Inferior parietal cortex (tissue), 1 donor: Measurements from ENCODE around the gene FAM107A.

Source experiments
- DNase-seq: peaks from one replicate; pipeline ENCODE4 v3.0.0-alpha.2; 2016; ENCODE audit errors: extremely low spot score

Gene FAM107A

DNA sequence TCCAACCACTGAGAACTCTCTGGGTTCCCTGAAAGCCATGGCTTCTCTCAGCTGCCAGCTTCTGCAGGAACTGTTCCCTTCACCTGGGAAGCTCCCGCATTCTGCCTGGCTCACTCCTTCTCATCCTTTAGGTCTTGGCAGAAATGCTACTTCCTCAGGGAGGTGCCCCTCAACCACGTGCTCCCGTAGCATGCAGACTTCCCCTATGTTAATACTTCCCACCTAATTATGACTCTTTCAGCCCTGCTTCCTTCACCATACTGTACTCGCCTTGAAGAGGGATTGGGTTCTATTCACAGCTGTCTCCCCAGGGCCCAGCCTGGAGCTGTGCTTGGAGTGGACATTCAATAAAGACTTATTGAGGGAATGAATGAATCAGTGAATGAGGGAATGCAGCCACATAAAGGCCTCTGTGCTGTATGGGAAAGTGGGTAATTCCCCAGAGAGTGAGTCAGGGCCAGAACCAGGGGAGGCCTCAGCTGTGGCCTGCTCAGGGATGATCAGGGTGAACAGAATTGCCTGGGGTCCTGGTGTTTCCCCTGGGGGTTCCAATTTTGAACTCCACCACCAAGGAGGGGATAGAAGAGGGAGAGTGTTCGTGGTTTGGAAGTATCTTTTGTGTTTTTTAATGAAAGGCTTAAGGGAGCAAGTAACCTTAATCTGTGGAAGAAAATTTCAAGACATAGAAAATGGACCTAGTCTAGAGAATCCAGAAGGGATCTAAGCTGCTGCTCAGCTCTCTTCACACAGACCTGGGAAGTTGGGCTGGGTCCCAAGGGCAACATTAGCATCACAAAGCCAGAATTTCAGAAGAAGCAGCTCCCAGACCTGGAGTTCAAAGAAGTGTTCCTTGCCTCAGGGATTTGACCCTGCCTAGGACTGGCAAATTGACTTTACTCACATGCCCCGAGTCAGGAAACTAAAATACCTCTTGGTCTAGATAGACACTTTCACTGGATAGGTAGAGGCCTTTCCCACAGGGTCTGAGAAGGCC, 14.6 kb upstream of the FAM107A start:
- DNase-seq = no peak

DNA sequence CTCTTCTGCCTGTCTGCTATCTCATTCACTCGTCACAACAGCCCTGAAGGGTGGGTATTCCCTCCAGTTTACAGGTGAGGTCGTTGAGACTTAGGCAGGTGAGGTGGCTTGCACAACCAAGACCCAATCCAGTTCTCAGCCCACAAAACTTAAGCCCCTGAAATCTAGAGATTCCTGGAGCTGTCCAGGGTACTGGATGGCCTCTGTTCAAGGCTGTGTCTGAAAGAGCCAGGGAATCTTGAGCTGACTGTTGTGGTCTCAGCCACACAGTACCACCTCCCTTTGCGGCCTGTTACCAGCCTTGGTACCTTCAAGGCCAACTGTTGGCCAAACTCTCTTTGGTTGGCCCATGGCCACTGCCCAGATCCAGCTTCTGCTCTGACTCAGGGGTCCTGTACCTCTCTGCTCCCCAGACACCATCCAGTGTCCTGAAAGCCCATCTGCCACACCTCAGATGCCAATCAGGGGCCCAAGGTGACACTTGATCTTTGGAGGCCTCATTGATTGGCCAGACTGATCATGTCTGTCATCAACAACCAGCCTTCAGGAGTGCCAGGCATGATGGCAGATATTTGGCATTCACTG, 10.9 kb upstream of the FAM107A start:
- no peak for DNase-seq

DNA sequence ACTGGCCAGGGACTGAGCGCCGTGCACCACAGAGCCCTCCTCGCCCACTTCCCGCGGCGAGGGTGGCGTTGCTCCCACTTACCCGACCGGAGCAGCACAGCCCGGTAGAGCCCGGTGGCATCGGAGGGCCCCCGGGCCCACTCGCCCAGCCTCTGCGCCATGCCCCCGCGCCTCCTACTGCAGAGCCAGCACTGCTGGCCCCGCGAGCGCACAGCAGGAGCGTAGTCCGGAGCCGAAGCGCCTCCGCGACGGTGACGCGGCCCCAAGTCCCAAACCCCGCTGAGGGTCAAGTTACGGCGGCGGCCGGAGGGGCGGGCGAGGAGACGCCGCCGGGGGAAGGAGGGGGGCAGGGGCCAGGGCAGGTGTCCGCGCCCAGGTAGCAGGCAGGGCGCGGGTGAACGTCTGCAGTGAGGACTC, 9.6 kb upstream of the FAM107A start:
- no peak for DNase-seq

DNA sequence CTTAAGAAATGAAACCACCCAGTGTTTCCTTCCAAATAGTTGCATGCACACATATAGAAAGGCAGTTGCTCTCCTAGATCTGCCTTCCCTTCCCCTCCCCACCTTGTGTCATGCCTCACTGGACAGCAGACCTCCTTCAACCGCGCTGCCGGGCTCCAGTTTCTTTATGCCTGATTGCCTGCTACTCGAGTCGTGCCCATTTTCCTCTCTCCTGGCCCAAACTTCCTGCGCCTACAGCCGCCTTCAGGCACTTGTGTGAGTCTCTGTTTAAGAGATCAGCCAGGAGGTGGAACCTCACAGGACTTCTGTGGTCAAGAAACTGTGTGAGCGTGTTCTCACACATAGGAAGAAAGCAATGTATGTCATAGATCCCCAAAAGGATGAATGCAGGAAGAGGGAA, 8.8 kb upstream of the FAM107A start:
- no peak for DNase-seq

DNA sequence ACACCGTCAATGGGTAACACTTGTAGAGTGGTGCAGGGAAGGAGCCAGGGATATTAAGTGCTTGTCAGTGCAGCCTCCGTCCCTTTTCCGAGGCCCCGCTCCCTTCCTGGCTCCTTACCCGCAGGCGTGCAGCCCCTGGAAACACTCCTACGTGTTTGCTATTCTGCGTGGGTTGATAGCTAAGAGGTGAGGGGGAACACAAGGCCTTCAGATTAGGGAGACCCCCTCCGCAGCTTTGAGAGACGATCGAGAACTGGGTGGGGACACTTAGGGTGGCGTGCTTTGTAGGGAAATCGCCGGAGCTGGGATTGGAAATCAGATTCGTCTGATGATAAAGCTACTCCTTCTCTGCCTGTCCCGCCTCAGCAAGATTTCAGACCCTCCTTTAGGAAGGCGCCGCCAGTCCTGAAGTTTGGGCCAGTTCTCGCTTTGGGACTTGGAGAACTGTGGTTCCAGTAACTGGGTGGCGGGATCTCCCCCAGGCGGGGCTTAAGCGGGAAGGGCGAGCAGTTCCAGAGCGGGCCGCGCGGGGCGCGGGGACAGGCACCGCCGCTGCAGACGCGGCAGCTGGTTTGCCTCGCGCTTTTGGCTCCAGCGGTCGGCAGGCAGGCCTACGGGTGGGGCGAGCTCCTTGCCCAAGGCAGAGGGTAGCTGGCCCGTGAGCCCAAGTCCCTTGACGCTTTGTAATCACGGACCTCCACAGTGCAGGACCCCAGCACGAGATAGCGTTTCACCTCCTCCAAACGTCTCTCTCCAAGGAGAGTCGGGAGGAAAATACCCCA, 8.0 kb upstream of the FAM107A start:
- peak; percentile 69 for DNase-seq

DNA sequence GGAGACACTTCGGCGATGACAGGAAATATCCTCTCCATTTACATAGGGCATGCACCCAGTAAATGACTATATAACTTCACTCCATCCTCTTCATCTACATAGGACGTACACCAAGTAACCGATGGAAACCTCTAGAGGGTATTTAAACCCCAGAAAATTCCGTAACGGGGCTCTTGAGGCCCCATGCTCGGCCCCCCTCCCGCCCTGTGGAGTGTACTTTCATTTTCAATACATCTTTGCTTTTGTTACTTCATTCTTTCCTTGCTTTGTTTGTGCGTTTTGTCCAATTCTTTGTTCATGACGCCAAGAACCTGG, 7.5 kb upstream of the FAM107A start:
- DNase-seq = no peak

DNA sequence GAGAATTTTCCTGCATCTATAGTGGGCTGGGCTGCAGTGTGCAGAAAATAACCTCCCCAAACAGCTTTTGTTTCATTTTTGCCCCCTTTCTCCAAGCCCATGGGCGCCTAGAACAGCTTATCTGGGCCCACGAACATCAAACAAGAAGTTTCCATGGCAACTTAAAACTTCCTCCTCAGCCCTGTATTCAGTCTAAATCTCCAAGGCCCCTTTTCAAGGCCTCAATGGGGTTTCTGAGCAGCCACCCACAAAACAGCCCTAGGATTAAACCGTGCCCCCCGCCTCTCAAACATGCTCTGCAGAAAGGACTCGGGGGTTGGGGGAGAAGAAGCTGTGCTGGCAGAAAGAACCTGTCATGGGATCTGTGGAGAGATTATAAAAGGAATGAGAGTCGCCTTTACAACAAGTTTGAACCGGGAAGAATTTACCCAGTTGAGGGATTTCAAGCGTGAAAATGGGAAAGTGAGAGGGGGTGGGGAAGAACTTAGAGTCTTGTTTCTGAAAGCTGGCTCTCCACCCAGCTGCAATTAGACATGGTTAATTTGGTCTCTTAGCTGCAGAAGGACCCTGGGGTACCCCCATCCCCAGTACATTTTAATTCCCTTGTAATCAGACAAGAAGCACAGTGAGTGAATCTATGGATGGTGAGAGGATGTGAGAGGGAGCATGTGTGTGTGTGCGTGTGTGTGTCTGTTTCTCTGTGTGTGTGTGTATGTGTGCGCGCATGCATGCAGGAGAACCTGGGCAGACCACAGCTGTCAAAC, 4.3 kb upstream of the FAM107A start:
- no peak for DNase-seq

DNA sequence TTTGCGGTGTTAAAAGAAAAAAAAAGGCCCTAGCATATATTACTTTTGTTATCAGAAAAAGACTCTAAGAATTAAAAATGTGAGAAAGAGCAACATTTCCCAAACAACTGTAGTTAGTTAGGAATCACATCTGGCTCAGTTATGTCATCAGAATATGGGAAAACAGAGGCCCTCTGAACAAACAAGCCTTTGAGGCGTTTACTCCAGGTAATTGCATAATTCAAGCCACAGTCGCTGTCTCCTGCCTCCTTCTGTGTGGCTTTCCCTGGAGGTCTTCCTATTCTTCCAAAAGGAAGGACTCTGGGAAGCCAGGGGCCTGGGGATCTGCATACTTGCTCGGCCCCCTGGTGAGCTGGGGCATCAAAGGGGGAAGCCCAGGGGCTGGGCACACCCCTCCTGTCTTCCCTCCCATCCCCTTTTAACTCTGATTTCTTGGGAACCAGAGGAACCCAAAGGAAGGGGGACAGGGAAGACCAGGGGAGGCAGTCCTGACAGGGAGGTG, 3.7 kb upstream of the FAM107A start:
- no peak for DNase-seq

DNA sequence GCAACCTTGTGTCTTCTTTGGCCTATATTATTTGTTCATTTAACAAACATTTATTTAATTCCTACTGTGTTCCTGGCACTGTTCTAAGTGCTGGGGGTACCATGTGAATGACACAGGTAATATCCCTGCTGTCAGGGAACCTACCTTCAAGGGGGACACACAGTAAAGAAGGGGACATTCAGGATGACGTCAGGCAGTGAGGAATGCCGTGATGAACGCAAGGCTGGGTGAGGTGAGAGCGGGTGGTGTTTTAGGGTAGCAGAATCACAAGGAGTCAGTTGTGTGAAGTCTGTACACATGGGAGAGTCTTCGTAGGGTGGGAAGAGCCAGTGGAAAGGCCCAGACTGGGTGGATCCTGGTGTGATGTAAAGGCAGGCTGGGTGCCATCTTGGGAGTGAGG, 1.7 kb upstream of the FAM107A start:
- DNase-seq = no peak

DNA sequence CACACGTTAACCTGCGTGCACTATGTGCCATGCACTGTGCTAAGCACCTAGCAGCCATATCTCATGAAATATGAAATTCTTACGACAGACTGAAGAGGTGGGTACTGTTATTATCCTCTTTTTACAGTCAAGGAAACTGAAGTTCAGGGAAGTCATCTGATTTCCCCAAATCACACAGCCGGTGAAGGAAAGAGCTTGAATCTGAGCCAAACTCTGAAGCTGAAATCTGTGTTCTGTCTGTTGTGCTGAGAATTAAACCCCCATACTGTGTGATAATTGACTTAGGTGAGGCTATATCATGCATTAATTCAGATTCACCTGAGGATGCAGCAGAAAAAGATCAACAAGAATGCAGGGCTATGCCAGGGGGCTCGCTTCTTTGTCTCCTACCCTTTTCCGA, 475 bp downstream of the FAM107A start:
- DNase-seq = no peak

DNA sequence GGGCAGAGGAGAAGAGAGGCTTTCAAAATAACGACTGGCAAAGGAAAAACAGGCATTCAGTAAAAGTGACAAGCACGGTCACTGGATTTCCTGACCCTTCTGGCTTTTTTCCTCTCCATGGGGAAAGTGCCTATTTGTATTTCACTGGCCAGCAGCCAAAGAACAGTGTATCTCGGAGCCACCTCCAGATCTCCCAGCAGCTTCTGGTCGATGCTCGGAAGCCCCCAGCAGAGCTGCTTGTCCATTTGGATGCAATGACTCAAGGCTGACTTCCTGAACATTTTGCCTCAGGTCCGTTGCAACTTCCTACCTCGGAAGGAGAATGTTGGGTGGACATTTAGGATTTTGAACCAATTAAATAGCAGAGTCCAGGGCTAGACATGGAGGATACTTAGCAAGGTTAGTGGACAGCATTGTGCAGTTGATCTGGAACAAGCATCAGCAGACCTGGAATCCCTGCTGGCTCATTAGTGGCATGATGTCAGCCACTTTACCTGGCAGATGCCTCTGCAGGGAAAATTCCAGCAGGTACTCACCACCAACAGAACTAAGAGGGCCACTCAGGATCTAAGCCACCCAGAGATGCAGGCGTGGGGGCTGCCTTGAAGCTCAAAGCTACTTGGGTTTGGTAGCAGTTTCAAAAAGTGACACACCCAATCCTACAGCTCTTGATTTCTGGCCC, 1.1 kb downstream of the FAM107A start:
- no peak for DNase-seq

DNA sequence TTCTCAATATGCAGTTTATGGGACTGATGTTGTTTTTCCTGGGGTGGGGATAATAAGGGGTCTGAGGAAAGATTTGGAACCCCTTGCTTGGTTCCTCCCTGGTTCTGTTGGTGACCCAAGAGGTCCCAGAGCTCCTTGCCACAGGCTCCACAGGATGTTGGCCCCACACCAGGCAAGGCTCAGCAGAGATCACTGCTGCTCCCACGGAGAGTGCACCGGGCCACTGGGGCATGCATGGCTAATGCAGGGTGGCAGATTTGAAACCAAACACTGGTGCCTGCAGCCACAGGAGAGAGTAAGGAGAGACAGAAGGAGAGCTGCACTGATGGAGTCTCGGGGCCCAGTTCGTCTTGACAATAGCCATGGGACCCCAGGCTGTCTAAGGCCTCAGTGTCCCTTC, 2.5 kb downstream of the FAM107A start:
- DNase-seq = no peak

DNA sequence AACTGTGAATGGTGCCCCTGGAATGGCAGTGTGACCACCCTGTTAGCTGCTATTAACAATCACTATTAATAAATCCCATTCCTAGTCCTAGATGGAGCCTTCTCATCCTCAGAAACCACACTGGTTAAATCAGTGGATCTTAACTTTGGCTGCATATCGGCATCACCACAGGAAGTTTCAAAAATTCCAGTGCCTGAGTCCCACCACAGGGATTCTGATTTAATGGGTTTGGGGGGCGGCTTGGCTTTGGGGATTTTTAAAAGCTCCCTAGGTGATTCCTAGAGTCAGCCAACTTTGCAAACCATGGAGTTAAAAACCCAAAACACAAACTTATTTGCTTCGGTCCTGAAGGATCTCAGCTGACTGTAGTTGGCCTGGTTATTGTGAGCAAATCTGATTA, 3.1 kb downstream of the FAM107A start:
- DNase-seq = no peak

DNA sequence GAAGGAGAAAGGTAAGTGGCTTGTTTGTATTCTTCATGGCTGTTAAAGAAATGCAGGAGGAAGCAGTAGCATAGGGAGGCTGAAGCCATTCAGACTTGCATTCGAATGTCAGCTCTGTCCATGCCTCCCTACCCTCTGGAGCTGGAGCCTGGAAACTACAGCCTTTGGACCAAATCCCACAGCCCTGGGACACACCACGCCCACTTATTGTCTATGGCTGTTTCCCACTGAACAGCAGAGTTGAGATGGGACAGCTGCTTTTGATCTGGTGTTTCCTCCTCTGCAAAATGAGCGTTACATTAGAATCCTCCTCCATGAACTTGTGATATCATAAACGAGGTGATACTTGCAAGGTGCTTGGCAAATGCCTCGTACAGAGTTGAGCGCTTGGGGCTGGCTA, 3.6 kb downstream of the FAM107A start:
- no peak for DNase-seq

DNA sequence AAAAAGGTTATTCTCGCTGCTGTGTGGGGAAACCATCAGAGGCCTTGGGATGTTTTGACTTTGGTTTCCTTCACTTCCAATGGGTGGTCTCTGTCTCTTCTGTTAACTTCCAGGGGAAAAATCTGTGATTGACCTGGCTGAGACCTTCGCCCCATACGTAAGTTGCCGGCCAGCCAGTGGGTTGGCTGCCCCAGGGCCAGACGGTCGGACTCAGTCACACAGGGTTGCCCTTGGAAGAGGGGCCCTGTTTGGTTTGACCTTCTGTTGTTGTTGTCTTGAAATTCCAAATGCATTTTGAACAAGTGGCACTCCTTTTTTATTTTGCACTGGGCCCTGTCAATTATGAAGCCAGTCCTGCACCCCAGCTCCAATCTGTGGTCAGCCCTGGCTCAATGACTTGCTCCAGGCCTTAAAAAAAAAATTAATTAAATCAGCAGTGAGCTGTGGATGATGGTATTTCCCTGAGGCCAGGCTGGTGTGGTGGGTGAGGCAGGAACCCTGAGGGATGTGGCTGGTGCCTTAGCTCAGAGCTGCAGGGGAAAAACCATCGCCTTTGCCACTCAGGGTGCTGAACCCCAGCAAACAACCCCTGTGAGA, 4.5 kb downstream of the FAM107A start:
- DNase-seq = no peak

DNA sequence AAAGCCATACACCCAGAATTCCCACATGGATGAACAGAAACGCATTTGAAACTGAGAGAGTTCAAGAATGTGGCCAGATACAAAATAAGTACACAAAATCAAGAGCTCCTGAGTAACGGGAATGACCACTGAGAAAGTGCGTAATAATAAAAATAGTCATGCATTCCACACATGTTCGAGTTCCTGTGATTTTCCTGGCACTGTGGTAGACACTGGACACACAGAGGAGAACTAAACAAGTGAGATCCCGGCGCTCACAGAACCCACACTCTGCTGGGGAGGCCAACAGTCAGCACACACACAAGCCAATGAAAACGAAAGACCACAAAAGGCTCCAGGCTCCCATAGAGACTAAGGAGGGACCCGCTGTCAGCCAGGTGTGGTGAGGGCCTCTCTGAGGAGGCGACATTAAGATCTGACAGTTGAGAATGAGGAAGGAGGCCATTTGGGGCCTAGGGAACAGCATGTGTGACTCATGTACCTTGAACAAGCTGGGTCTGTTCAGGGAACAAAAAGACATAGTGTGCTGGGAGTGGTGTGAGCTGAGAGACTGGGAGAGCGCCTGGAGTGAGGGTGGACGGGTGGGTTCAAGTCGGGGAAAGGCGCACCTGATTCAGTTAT, 5.1 kb downstream of the FAM107A start:
- no peak for DNase-seq

DNA sequence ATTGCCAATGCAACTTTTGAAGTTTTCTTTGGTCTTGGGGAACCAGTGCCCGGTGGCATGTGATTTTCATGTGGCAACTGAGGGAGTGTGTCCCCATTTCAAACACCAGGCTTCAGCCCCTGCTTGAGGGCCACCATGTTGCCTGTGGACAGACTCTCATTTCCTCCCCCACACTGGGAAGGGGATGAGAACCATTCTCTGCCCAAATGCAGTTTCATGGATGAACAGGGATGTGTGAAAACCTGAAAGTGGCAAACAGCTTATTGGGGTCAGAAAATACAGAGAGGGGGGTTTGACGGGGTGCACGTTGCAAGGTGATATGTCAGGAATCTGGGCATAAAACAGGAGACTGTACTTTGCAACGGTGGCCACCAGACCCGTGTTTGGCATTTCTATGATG, 6.3 kb downstream of the FAM107A start:
- DNase-seq = no peak

DNA sequence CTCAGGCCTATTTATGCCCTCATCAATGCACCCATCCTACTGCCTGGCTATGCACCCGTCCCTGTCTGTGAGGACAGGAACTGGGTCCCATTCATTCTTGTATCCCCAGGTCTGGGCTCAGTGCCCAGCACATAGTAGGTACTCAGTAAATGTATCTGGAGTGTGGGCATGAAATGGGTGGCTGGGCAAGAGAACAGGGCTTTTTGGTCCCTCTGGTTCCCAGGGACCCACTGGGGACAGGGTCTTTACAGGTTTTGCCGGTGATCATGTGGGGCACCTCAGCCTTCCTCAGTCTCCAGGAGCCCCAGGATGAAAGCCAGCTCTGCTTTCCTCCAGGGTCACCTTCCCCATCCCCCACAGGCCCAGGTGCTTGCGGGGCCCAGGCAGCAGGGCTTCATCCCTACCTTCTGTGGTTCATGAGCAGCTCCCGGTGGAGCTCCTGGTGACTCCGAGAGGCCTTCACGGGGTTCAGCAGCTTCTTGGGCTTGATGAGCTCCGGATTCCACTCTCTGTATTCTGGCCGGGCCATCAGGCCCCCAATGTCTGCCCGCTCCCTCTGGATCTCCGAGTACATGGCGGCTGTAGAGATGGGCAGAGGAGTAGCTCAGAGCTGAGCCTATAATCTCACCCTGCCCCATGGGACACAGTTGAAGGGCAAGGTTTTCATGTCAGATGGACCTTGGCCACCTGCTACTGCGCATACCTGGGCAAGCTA, 7.7 kb downstream of the FAM107A start:
- no peak for DNase-seq

DNA sequence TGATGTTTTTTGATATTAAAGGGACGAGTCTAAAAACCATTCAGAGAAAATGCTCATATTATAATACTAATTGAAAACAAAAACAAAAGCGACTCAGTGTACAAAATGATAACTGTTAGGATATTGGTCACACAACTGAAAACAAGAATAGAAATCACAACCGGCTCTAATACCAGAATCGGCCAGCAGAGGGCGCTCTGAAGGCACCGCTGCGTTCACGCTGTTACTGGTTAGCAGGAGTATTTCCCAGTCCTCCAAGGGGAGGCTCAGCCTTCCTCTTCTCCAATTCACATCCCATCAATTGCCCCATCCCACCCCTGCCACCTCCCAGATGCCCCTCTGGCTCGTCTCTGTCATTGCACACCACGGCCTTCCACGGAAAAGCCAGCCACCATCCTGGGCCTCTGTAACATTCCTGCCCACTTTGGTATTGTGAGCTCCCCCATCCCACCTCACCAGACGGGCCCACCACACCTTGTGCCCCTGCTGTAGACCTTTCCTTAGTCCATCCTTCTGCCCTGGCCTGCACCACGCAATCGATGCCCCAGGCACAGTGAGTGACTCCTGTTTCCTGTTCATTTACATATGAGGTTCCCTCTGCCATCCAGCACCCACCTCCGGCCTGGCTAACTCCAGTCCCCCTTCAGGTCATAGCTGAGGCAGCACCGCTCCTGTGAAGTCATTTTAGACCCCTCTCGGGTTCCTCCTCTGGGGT, 8.5 kb downstream of the FAM107A start:
- peak; percentile 93 for DNase-seq
